Mesothelial cell of epicardium (in vitro differentiated cells): ENCODE data around the gene VTI1B. TPM values are rescaled to one million over a fixed set of nuclear protein-coding genes. Genes with fewer than 3 reads are reported as not detected.

Source experiments
- DNase-seq, 2 experiments: peaks; one replicate each; pipeline ENCODE4 v3.0.0; 2021; ENCODE audit warnings: low spot score in 2 of 2; ENCODE audit not compliant: unreplicated experiment in 2 of 2
- H3K27ac Mint-ChIP-seq: 2 replicates; pipeline ENCODE4 v1.8.0; 2021; ENCODE audit warnings: mixed read lengths
- H3K27me3 Mint-ChIP-seq: 2 replicates; pipeline ENCODE4 v1.8.0; 2021; ENCODE audit warnings: low read depth, mixed read lengths
- H3K36me3 Mint-ChIP-seq: 2 replicates; pipeline ENCODE4 v1.8.0; 2021; ENCODE audit warnings: mixed read lengths
- H3K4me1 Mint-ChIP-seq: 2 replicates; pipeline ENCODE4 v1.8.0; 2021; ENCODE audit warnings: mixed read lengths
- H3K4me3 Mint-ChIP-seq: 2 replicates; pipeline ENCODE4 v1.8.0; 2021; ENCODE audit warnings: mild to moderate bottlenecking, moderate library complexity, mixed read lengths
- H3K9me3 Mint-ChIP-seq: 2 replicates; pipeline ENCODE4 v1.8.0; 2021; ENCODE audit warnings: mixed read lengths
- CTCF ChIP-seq: fragments of 200-600 bp; sonication (generic); IDR thresholded peaks from one replicate; pipeline ENCODE4 v1.5.0; 2021; ENCODE audit warnings: antibody characterized with exemption; ENCODE audit not compliant: unreplicated experiment
- total RNA-seq: library from RNA; stranded (reverse); gene quantifications from 3 replicates; pipeline ENCODE4 v1.2.1, GENCODE V29; 2021

VTI1B gene
- total RNA-seq, 1 donor from 2014 or later, result 75.7 TPM

GRCh38 chr14:67653651-67654280 lies 20.7 kb downstream of the VTI1B start:
- TF ChIP-seq CTCF, result no peak
- Mint-ChIP-seq H3K4me1 (no peaks in the 10 kb centered on the region), H3K4me3 (no peak overlapping the region), H3K27ac (no peak overlapping the region), H3K36me3 (peaks cover 30% of the 10 kb centered on the region), H3K9me3 (no peaks in the 10 kb centered on the region), H3K27me3 (no peaks in the 10 kb centered on the region)
- no peak for DNase-seq

GRCh38 chr14:67652189-67652588 lies 22.2 kb downstream of the VTI1B start:
- Mint-ChIP-seq H3K27ac (no peak overlapping the region), H3K4me1 (no peaks in the 10 kb centered on the region), H3K9me3 (no peaks in the 10 kb centered on the region), H3K36me3 (peaks cover 21% of the 10 kb centered on the region), H3K27me3 (no peaks in the 10 kb centered on the region), H3K4me3 (no peak overlapping the region)
- DNase-seq, result no peak
- no peak for TF ChIP-seq CTCF

GRCh38 chr14:67650694-67651093 lies 23.7 kb downstream of the VTI1B start:
- H3K4me3 Mint-ChIP-seq, result no peak overlapping the region
- H3K9me3 Mint-ChIP-seq, result no peaks in the 10 kb centered on the region
- H3K4me1 Mint-ChIP-seq, result no peaks in the 10 kb centered on the region
- H3K36me3 Mint-ChIP-seq, result peaks cover 23% of the 10 kb centered on the region
- H3K27ac Mint-ChIP-seq, result no peak overlapping the region
- H3K27me3 Mint-ChIP-seq, result no peaks in the 10 kb centered on the region
- TF ChIP-seq CTCF, result no peak
- DNase-seq, result no peak

- H3K36me3 Mint-ChIP-seq, result peaks cover 26% of the 10 kb centered on the region
- no peak overlapping the region for H3K27ac Mint-ChIP-seq
- no peaks in the 10 kb centered on the region for H3K27me3 Mint-ChIP-seq
- no peak overlapping the region for H3K4me3 Mint-ChIP-seq
- no peak for TF ChIP-seq CTCF
- H3K4me1 Mint-ChIP-seq, result no peaks in the 10 kb centered on the region
- no peaks in the 10 kb centered on the region for H3K9me3 Mint-ChIP-seq
- no peak for DNase-seq
Observed at GRCh38 chr14:67650151-67650550, 24.3 kb downstream of the VTI1B start.

- TF ChIP-seq CTCF, result no peak
- Mint-ChIP-seq H3K36me3 (peaks cover 19% of the 10 kb centered on the region), H3K27me3 (no peaks in the 10 kb centered on the region), H3K4me1 (peaks cover 3% of the 10 kb centered on the region), H3K4me3 (no peak overlapping the region), H3K27ac (no peak overlapping the region), H3K9me3 (no peaks in the 10 kb centered on the region)
- no peak for DNase-seq
Observed at GRCh38 chr14:67646131-67646530, 28.3 kb downstream of the VTI1B start.

GRCh38 chr14:67645414-67645813 lies 29.0 kb downstream of the VTI1B start:
- Mint-ChIP-seq H3K27ac (no peak overlapping the region), H3K36me3 (peaks cover 14% of the 10 kb centered on the region), H3K9me3 (no peaks in the 10 kb centered on the region), H3K4me1 (peaks cover 3% of the 10 kb centered on the region), H3K4me3 (no peak overlapping the region), H3K27me3 (no peaks in the 10 kb centered on the region)
- no peak for TF ChIP-seq CTCF
- DNase-seq, result no peak
